Measurements from ENCODE around the gene DLG2. TPM values are rescaled to one million over a fixed set of nuclear protein-coding genes. Genes with fewer than 3 reads are reported as not detected.

DLG2 gene
- total and polyA plus RNA-seq, 11 donors = 2.4 to 13.9 (median 7.1) TPM

- Histone ChIP-seq H3K4me1 (peaks cover 0 to 7% (median 0%) of the 10 kb centered on the region in 12 donors), H3K27ac (no peak overlapping the region), H3K36me3 (no peaks in the 10 kb centered on the region), H3K27me3 (no peaks in the 10 kb centered on the region), H3K4me3 (no peak overlapping the region), H3K9me3 (no peaks in the 10 kb centered on the region)
- no peak for ATAC-seq
- intact Hi-C loops (cut with DNase I) = no loop called here
- DNase-seq = no peak
- WGBS, 4 donors = 84 to 93% (median 91%) methylated on average over 1 of the region's 1 CpG
- TF ChIP-seq POLR2A (IDR thresholded peaks at IDR 0.05) (no peak), CTCF (IDR thresholded peaks at IDR 0.05) (no peak)
These were observed 1412.6 kb downstream of the DLG2 start for GRCh38 chr11:84214557-84214956.

GRCh38 chr11:84212468-84213390 lies 1414.4 kb downstream of the DLG2 start:
- Histone ChIP-seq H3K4me1 (no peaks in the 10 kb centered on the region), H3K27me3 (no peaks in the 10 kb centered on the region), H3K27ac (no peak overlapping the region), H3K9me3 (no peaks in the 10 kb centered on the region), H3K36me3 (no peaks in the 10 kb centered on the region), H3K4me3 (no peak overlapping the region)
- no peak for ATAC-seq
- TF ChIP-seq CTCF (IDR thresholded peaks at IDR 0.05) (no peak), POLR2A (IDR thresholded peaks at IDR 0.05) (no peak)
- no peak for DNase-seq
- intact Hi-C loops (cut with DNase I) = no loop called here
- WGBS, 4 donors = 92 to 96% (median 94%) methylated on average over 20 of the region's 20 CpGs

- Histone ChIP-seq H3K9me3 (no peaks in the 10 kb centered on the region), H3K4me1 (no peaks in the 10 kb centered on the region), H3K27me3 (no peaks in the 10 kb centered on the region), H3K27ac (no peak overlapping the region), H3K36me3 (no peaks in the 10 kb centered on the region), H3K4me3 (no peak overlapping the region)
- intact Hi-C loops (cut with DNase I) = no loop called here
- WGBS, 4 donors = 75 to 85% (median 80%) methylated on average over 3 of the region's 3 CpGs
- TF ChIP-seq POLR2A (IDR thresholded peaks at IDR 0.05) = no peak
- no peak for TF ChIP-seq CTCF (IDR thresholded peaks at IDR 0.05)
- DNase-seq (no peak), ATAC-seq (no peak)
These were observed 1415.2 kb downstream of the DLG2 start for GRCh38 chr11:84211896-84212295.

- intact Hi-C loops (cut with DNase I) = no loop called here
These were observed 1432.4 kb downstream of the DLG2 start for GRCh38 chr11:84194696-84195095.

More at GRCh38 chr11:84194696-84195095, 1432.4 kb downstream of the DLG2 start:
- TF ChIP-seq CTCF (IDR thresholded peaks at IDR 0.05) (no peak), POLR2A (IDR thresholded peaks at IDR 0.05) (no peak)
- no peaks in the 10 kb centered on the region for H3K27me3 ChIP-seq
- H3K36me3 ChIP-seq = no peaks in the 10 kb centered on the region
- ATAC-seq = no peak
- no peak overlapping the region for H3K4me3 ChIP-seq
- peaks cover 0 to 5% (median 0%) of the 10 kb centered on the region in 12 donors for H3K9me3 ChIP-seq
- WGBS, 4 donors = 85 to 92% (median 91%) methylated on average over 5 to 18 of the region's 18 CpGs
- DNase-seq = peak in 1 of 5 donors; percentile 47
- H3K27ac ChIP-seq = no peak overlapping the region
- no peaks in the 10 kb centered on the region for H3K4me1 ChIP-seq
